Tibial nerve (tissue), 4 donors: Measurements from ENCODE around the gene URI1. TPM values are rescaled to one million over a fixed set of nuclear protein-coding genes. Genes with fewer than 3 reads are reported as not detected.

Source experiments
- DNase-seq, 2 donors: peaks; one replicate each; pipeline ENCODE4 v3.0.0-alpha.2; 2019; ENCODE audit warnings: low spot score in 2 of 2
- H3K27ac ChIP-seq, 4 donors: fragments of 200-600 bp; sonication (generic) in 3 of 4; one replicate each; pipeline ENCODE4 v1.5.1; 2017 to 2019; ENCODE audit warnings: mild to moderate bottlenecking in 1 of 4
- H3K27me3 ChIP-seq, 2 donors: fragments of 200-600 bp; sonication (generic) in 1 of 2; one replicate each; pipeline versions ENCODE4 v1.5.1 to v1.6.0; 2017 to 2019
- H3K36me3 ChIP-seq, 3 donors: fragments of 200-600 bp; sonication (generic); one replicate each; pipeline ENCODE4 v1.5.1; 2018 to 2019
- H3K4me1 ChIP-seq, 4 donors: fragments of 200-600 bp; sonication (generic) in 3 of 4; one replicate each; pipeline ENCODE4 v1.5.1; 2017 to 2019
- H3K4me3 ChIP-seq, 4 donors: fragments of 200-600 bp; sonication (generic) in 3 of 4; one replicate each; pipeline ENCODE4 v1.5.1; 2017 to 2019; ENCODE audit warnings: mild to moderate bottlenecking in 1 of 4, moderate library complexity in 1 of 4
- H3K9me3 ChIP-seq, 4 donors: fragments of 200-600 bp; sonication (generic) in 3 of 4; one replicate each; pipeline ENCODE4 v1.5.1; 2017 to 2019
- CTCF ChIP-seq, 5 experiments: fragments of 200-600 bp in 3 of 5; fragments of 450-650 bp in 2 of 5; sonication (generic) in 3 of 5; IDR thresholded peaks; one replicate each; pipeline ENCODE4 v1.5.1; 2016 to 2019; ENCODE audit warnings: antibody characterized with exemption in 5 of 5, mild to moderate bottlenecking in 3 of 5, moderate library complexity in 2 of 5
- EP300 ChIP-seq, 2 donors: sonication (generic); formaldehyde crosslinking; IDR thresholded peaks; one replicate each; pipeline ENCODE4 v1.6.1; 2017; ENCODE audit warnings: antibody characterized with exemption in 2 of 2, mild to moderate bottlenecking in 1 of 2
- POLR2A ChIP-seq, 2 donors: fragments of 450-650 bp; IDR thresholded peaks; one replicate each; pipeline ENCODE4 v1.6.1; 2017; ENCODE audit warnings: antibody characterized with exemption in 2 of 2, mild to moderate bottlenecking in 2 of 2, moderate library complexity in 2 of 2
- WGBS, 2 donors: methylation state at CpG; one replicate each; pipeline ENCODE4 v1.1.5; 2018; 5-methylcytosine and 5-hydroxymethylcytosine counted together
- total RNA-seq, 4 donors: library from RNA; depleted of rRNA; stranded (reverse); fragments of >200 nt; gene quantifications; one replicate each; pipeline ENCODE4 v1.1.0, GENCODE V29; 2016

URI1 gene
- total RNA-seq, 4 donors from 2014 or later: 43.8 to 67.8 (median 59.1) TPM

- Histone ChIP-seq H3K4me1 (no peaks in the 10 kb centered on the region), H3K9me3 (peaks cover 0 to 4% (median 0%) of the 10 kb centered on the region in 4 donors), H3K27me3 (no peaks in the 10 kb centered on the region), H3K4me3 (no peak overlapping the region), H3K27ac (no peak overlapping the region), H3K36me3 (peaks cover 0 to 33% (median 0%) of the 10 kb centered on the region in 3 donors)
- no peak for DNase-seq
- no peak for TF ChIP-seq EP300 (IDR thresholded peaks at IDR 0.05)
These were observed 81.3 kb downstream of the URI1 start for GRCh38 chr19:30023330-30023729.

- Histone ChIP-seq H3K9me3 (peaks cover 0 to 4% (median 0%) of the 10 kb centered on the region in 4 donors), H3K27me3 (no peaks in the 10 kb centered on the region), H3K4me1 (no peaks in the 10 kb centered on the region), H3K27ac (no peak overlapping the region), H3K4me3 (no peak overlapping the region), H3K36me3 (peaks cover 0 to 28% (median 0%) of the 10 kb centered on the region in 3 donors)
- no peak for TF ChIP-seq POLR2A (IDR thresholded peaks at IDR 0.05)
- TF ChIP-seq CTCF (IDR thresholded peaks at IDR 0.05): no peak
- TF ChIP-seq EP300 (IDR thresholded peaks at IDR 0.05): no peak
- no peak for DNase-seq
These were observed 82.1 kb downstream of the URI1 start for GRCh38 chr19:30024091-30024490.

GRCh38 chr19:30026933-30027332 is 84.9 kb downstream of the URI1 start:
- TF ChIP-seq EP300 (IDR thresholded peaks at IDR 0.05): no peak
- TF ChIP-seq POLR2A (IDR thresholded peaks at IDR 0.05): no peak
- TF ChIP-seq CTCF (IDR thresholded peaks at IDR 0.05): no peak
- WGBS, 2 donors: 92 to 100% methylated on average over 1 of the region's 1 CpG
- no peak for DNase-seq
- no peaks in the 10 kb centered on the region for H3K27me3 ChIP-seq
- no peaks in the 10 kb centered on the region for H3K4me1 ChIP-seq
- no peak overlapping the region for H3K4me3 ChIP-seq
- H3K9me3 ChIP-seq: peaks cover 0 to 4% (median 0%) of the 10 kb centered on the region in 4 donors
- no peak overlapping the region for H3K27ac ChIP-seq
- H3K36me3 ChIP-seq: peaks cover 0 to 36% (median 0%) of the 10 kb centered on the region in 3 donors

- DNase-seq: no peak
- H3K27ac ChIP-seq: no peak overlapping the region
- H3K9me3 ChIP-seq: no peaks in the 10 kb centered on the region
- TF ChIP-seq CTCF (IDR thresholded peaks at IDR 0.05) (no peak), EP300 (IDR thresholded peaks at IDR 0.05) (no peak), POLR2A (IDR thresholded peaks at IDR 0.05) (no peak)
- peaks cover 0 to 40% (median 0%) of the 10 kb centered on the region in 3 donors for H3K36me3 ChIP-seq
- 83 to 90% methylated on average over 2 of the region's 2 CpGs for WGBS, 2 donors
- H3K4me3 ChIP-seq: no peak overlapping the region
- no peaks in the 10 kb centered on the region for H3K27me3 ChIP-seq
- no peaks in the 10 kb centered on the region for H3K4me1 ChIP-seq
These were observed 86.3 kb downstream of the URI1 start for GRCh38 chr19:30028118-30028991.

- H3K27ac ChIP-seq: no peak overlapping the region
- H3K4me3 ChIP-seq: no peak overlapping the region
- 100% methylated on average over 1 of the region's 1 CpG for WGBS, 2 donors
- peaks cover 0 to 46% (median 0%) of the 10 kb centered on the region in 3 donors for H3K36me3 ChIP-seq
- H3K4me1 ChIP-seq: no peaks in the 10 kb centered on the region
- H3K9me3 ChIP-seq: no peaks in the 10 kb centered on the region
- no peak for DNase-seq
- no peak for TF ChIP-seq EP300 (IDR thresholded peaks at IDR 0.05)
- no peaks in the 10 kb centered on the region for H3K27me3 ChIP-seq
These were observed 86.9 kb downstream of the URI1 start for GRCh38 chr19:30028992-30029343.

GRCh38 chr19:30029721-30030510 is 87.9 kb downstream of the URI1 start:
- H3K4me1 ChIP-seq: no peaks in the 10 kb centered on the region
- DNase-seq: no peak
- no peak overlapping the region for H3K27ac ChIP-seq
- H3K9me3 ChIP-seq: peaks cover 0 to 4% (median 0%) of the 10 kb centered on the region in 4 donors
- no peaks in the 10 kb centered on the region for H3K27me3 ChIP-seq
- H3K36me3 ChIP-seq: peaks cover 0 to 56% (median 0%) of the 10 kb centered on the region in 3 donors
- WGBS, 2 donors: 64 to 70% methylated on average over 4 of the region's 4 CpGs
- no peak overlapping the region for H3K4me3 ChIP-seq
- no peak for TF ChIP-seq POLR2A (IDR thresholded peaks at IDR 0.05)
- no peak for TF ChIP-seq EP300 (IDR thresholded peaks at IDR 0.05)
- TF ChIP-seq CTCF (IDR thresholded peaks at IDR 0.05): no peak
